Fibroblast of lung (primary cell): ENCODE results near the gene CD3G.

Experiments
- CTCF ChIP-seq, 2 donors: IDR thresholded peaks in 1 of 2; conservative IDR thresholded peaks in 1 of 2; 1 replicate in 1 of 2; 2 replicates in 1 of 2; pipeline ENCODE4 v1.5.1; 2011 to 2012; ENCODE audit warnings: low read length in 2 of 2, control low read depth in 1 of 2, inconsistent platforms in 1 of 2, low read depth in 1 of 2, mild to moderate bottlenecking in 1 of 2
- EZH2 ChIP-seq: IDR thresholded peaks from 2 replicates; pipeline ENCODE4 v1.5.1; 2012; ENCODE audit warnings: low read length, control low read depth, mild to moderate bottlenecking; ENCODE audit errors: missing control alignments

DNA sequence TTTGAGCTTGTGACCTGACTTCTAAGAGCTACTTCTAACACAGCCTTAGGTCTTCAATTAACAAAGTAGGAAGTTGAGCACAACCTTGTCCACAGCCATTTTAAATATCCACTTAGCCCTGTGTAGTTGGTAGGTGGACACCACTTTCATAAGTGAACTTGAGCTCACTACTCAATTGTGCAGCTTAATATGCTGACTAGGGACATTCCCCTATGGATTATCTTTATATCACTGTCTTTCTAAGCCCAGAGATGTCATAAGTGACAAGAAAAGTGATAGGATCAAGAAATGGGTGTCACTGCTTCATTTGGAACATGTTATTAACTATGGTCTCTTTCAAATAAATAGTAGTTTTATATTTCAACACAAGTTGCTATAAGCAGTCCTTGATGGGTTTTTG is 53.3 kb downstream of the CD3G start:
- TF ChIP-seq CTCF (conservative IDR thresholded peaks at IDR 0.05 in 1 of 2, IDR thresholded peaks at IDR 0.05 in 1 of 2; ENCODE audit: low read depth in 1 of 2, low read length in 2 of 2) (no peak), EZH2 (no peak)
